ENCODE measurements around the gene TM9SF1.
"Not testable (repeated sequence)": the region's sequence is repeated elsewhere in the genome, so short reads cannot be mapped to it uniquely, and the experiment has no call there.

The TM9SF1 gene

GRCh38 chr14:24224618-24225071 is 29.4 kb upstream of the TM9SF1 start:
- DNase-seq, result no peak

GRCh38 chr14:24222987-24223386 is 27.7 kb upstream of the TM9SF1 start:
- DNase-seq, result not testable (repeated sequence)

GRCh38 chr14:24219521-24219920 is 24.3 kb upstream of the TM9SF1 start:
- no peak for DNase-seq

GRCh38 chr14:24219080-24219479 is 23.8 kb upstream of the TM9SF1 start:
- DNase-seq, result no peak

GRCh38 chr14:24216876-24217275 is 21.6 kb upstream of the TM9SF1 start:
- DNase-seq, result not testable (repeated sequence)

- no peak for DNase-seq
Observed at GRCh38 chr14:24216345-24216699, 21.1 kb upstream of the TM9SF1 start.

GRCh38 chr14:24215495-24216344 is 20.5 kb upstream of the TM9SF1 start, which contains the start of gene MDP1:
Gene MDP1 (minus strand): TSS chr14:24216066. CDS start chr14:24215955, 111 bp downstream.
- peak; percentile 39 for DNase-seq

GRCh38 chr14:24213866-24214662 is 18.8 kb upstream of the TM9SF1 start:
- no peak for DNase-seq

GRCh38 chr14:24212924-24213865 is 18.0 kb upstream of the TM9SF1 start, which contains the start of gene CHMP4A:
Gene CHMP4A (minus strand): TSS chr14:24213488. CDS start chr14:24213439, 49 bp downstream.
- peak; percentile 78 for DNase-seq

GRCh38 chr14:24211311-24211710 is 16.1 kb upstream of the TM9SF1 start:
- no peak for DNase-seq

- DNase-seq, result no peak
Observed at GRCh38 chr14:24207625-24208024, 12.4 kb upstream of the TM9SF1 start.

- no peak for DNase-seq
Observed at GRCh38 chr14:24207104-24207551, 11.9 kb upstream of the TM9SF1 start.

- no peak for DNase-seq
Observed at GRCh38 chr14:24206260-24207103, 11.2 kb upstream of the TM9SF1 start.

GRCh38 chr14:24204163-24205146 is 9.2 kb upstream of the TM9SF1 start:
- DNase-seq, result no peak

- not testable (repeated sequence) for DNase-seq
Observed at GRCh38 chr14:24203249-24203886, 8.1 kb upstream of the TM9SF1 start.

GRCh38 chr14:24202538-24202937 is 7.3 kb upstream of the TM9SF1 start:
- DNase-seq, result not testable (repeated sequence)

GRCh38 chr14:24198814-24199524 is 3.7 kb upstream of the TM9SF1 start:
- DNase-seq, result no peak

- DNase-seq, result no peak
Observed at GRCh38 chr14:24197056-24197450, 1.8 kb upstream of the TM9SF1 start.
